Caco-2 (cell line): Measurements from ENCODE around the gene ZDBF2. TPM values are rescaled to one million over a fixed set of nuclear protein-coding genes. Genes with fewer than 3 reads are reported as not detected.
"Not testable (repeated sequence)": the region's sequence is repeated elsewhere in the genome, so short reads cannot be mapped to it uniquely, and the experiment has no call there.

Experiments
- BruUV-seq: library from RNA; stranded (reverse); fragments of 400-500 nt; replicated peaks from 2 replicates; lab custom pipeline; 2021; lab: Mats Ljungman, UMichigan
- CTCF ChIA-PET: fragments of 300-600 bp; sonication (Branson Sonifier 250); formaldehyde crosslinking; loops from one replicate; lab custom pipeline; 2022; ENCODE audit warnings: antibody characterized with exemption; lab: Charles Lee
- POLR2A ChIA-PET: fragments of 300-600 bp; sonication (Branson Sonifier 250); formaldehyde crosslinking; loops from one replicate; lab custom pipeline; 2022; ENCODE audit warnings: antibody characterized with exemption; lab: Charles Lee
- DNase-seq, 2 experiments: peaks; one replicate each; pipeline versions ENCODE4 v3.0.0 to v3.0.0-alpha.2; 2020 to 2022
- H3K27me3 ChIP-seq: replicated peaks from 2 replicates; pipeline ENCODE4 v1.6.0; 2011; ENCODE audit warnings: low read length; ENCODE audit not compliant: control insufficient read depth, insufficient read depth
- H3K36me3 ChIP-seq: 2 replicates; pipeline ENCODE4 v1.5.1; 2011; ENCODE audit warnings: low read length; ENCODE audit not compliant: control insufficient read depth, insufficient read depth
- H3K4me1 ChIP-seq: fragments of 250-450 bp; sonication (Bioruptor Pico); 2 replicates; pipeline ENCODE4 v1.5.1; 2020; ENCODE audit warnings: mild to moderate bottlenecking
- H3K4me3 ChIP-seq: 2 replicates; pipeline ENCODE4 v1.5.1; 2011; ENCODE audit warnings: low read depth, mild to moderate bottlenecking, control low read depth, low read length
- H3K9me3 ChIP-seq: fragments of 250-450 bp; sonication (Bioruptor Pico); 2 replicates; pipeline ENCODE4 v1.5.1; 2020; ENCODE audit warnings: mild to moderate bottlenecking, moderate library complexity
- H3K27ac Mint-ChIP-seq: one replicate; pipeline ENCODE4 v1.8.0; 2022; ENCODE audit warnings: mixed read lengths; ENCODE audit not compliant: unreplicated experiment
- H3K27me3 Mint-ChIP-seq: one replicate; pipeline ENCODE4 v1.8.0; 2022; ENCODE audit warnings: mixed read lengths; ENCODE audit not compliant: insufficient read depth, unreplicated experiment
- H3K36me3 Mint-ChIP-seq: one replicate; pipeline ENCODE4 v1.8.0; 2022; ENCODE audit warnings: mild to moderate bottlenecking, mixed read lengths; ENCODE audit not compliant: insufficient read depth, unreplicated experiment
- H3K4me1 Mint-ChIP-seq: one replicate; pipeline ENCODE4 v1.8.0; 2022; ENCODE audit warnings: low read depth, mixed read lengths; ENCODE audit not compliant: unreplicated experiment
- H3K4me3 Mint-ChIP-seq: one replicate; pipeline ENCODE4 v1.8.0; 2022; ENCODE audit warnings: mild to moderate bottlenecking, moderate library complexity, mixed read lengths; ENCODE audit not compliant: unreplicated experiment
- H3K9me3 Mint-ChIP-seq: one replicate; pipeline ENCODE4 v1.8.0; 2022; ENCODE audit warnings: mixed read lengths; ENCODE audit not compliant: unreplicated experiment
- intact Hi-C: fragments of 100-400 bp; cut with micrococcal nuclease; formaldehyde crosslinking; loops from one replicate; pipeline ENCODE4 v1.10.0; 2022; ENCODE audit not compliant: unreplicated experiment
- total RNA-seq: library from RNA; stranded (reverse); gene quantifications from 2 replicates; pipeline ENCODE4 v1.2.3, GENCODE V29; 2022
- TF ChIP-seq, protein P1 (sequence below), 2 experiments: fragments of 200-600 bp in 1 of 2; IDR thresholded peaks; 1 replicate in 1 of 2; 2 replicates in 1 of 2; pipeline versions ENCODE4 v1.5.1 to v1.8.0; 2011 to 2022; ENCODE audit warnings: antibody characterized with exemption in 1 of 2, control low read depth in 1 of 2, inconsistent platforms in 1 of 2, low read depth in 1 of 2, low read length in 1 of 2, mild to moderate bottlenecking in 1 of 2, moderate library complexity in 1 of 2; ENCODE audit not compliant: insufficient read depth in 1 of 2, severe bottlenecking in 1 of 2, unreplicated experiment in 1 of 2

The ZDBF2 gene
- total RNA-seq, 1 experiment from 2014 or later, result 6.5 TPM

DNA sequence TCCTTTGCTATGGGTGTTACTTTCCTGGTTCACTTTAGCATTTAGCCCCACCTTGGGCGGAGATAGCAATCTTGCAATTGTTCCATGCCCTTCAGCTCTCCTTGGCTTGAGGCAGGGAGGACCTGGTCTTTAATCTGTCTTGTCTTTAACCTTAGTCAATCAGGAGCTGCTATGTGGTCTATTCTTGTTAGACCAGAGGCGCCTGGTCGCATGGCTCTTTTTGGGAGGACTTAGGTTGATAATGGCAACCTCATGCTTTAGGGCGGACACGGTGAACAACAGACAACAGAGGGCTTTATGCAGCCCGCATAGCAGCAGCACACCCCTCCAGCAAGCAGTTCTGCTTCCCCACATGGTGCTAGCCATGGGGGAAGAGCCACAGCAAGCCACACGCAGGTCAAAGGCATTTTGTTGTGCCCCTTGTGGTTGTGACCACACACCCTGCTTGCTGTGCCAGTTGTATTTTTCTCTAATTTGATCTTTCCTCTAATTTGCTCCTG is 17.7 kb upstream of the ZDBF2 start:
- H3K27me3 ChIP-seq, result 0 out of 2 replicates have a peak, but pooled peaks cover 1% of the 10 kb centered on the region
- no peaks in the 10 kb centered on the region for H3K9me3 ChIP-seq
- intact Hi-C loops, result no loop called here
- peaks cover 26% of the 10 kb centered on the region for H3K27me3 Mint-ChIP-seq
- TF ChIP-seq, protein P1, sequence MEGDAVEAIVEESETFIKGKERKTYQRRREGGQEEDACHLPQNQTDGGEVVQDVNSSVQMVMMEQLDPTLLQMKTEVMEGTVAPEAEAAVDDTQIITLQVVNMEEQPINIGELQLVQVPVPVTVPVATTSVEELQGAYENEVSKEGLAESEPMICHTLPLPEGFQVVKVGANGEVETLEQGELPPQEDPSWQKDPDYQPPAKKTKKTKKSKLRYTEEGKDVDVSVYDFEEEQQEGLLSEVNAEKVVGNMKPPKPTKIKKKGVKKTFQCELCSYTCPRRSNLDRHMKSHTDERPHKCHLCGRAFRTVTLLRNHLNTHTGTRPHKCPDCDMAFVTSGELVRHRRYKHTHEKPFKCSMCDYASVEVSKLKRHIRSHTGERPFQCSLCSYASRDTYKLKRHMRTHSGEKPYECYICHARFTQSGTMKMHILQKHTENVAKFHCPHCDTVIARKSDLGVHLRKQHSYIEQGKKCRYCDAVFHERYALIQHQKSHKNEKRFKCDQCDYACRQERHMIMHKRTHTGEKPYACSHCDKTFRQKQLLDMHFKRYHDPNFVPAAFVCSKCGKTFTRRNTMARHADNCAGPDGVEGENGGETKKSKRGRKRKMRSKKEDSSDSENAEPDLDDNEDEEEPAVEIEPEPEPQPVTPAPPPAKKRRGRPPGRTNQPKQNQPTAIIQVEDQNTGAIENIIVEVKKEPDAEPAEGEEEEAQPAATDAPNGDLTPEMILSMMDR (IDR thresholded peaks at IDR 0.05; ENCODE audit: insufficient read depth in 1 of 2, low read depth in 1 of 2, low read length in 1 of 2, severe bottlenecking in 1 of 2, unreplicated experiment in 1 of 2), result no peak
- CTCF ChIA-PET, result interaction anchor here (0.6 kb wide), 1 partner anchor 300 kb away, joined by 3 read pairs; no protein-coding TSS in a partner anchor
- H3K9me3 Mint-ChIP-seq, result no peaks in the 10 kb centered on the region
- H3K4me1 ChIP-seq, result 0 out of 2 replicates have a peak, but pooled peaks cover 3% of the 10 kb centered on the region
- H3K4me3 Mint-ChIP-seq, result no peak overlapping the region
- no TSS peak for BruUV-seq
- no peak overlapping the region for H3K27ac Mint-ChIP-seq
- POLR2A ChIA-PET, result no interaction called here
- H3K36me3 ChIP-seq, result no peaks in the 10 kb centered on the region
- no peaks in the 10 kb centered on the region for H3K4me1 Mint-ChIP-seq
- no peaks in the 10 kb centered on the region for H3K36me3 Mint-ChIP-seq
- DNase-seq, result no peak
- H3K4me3 ChIP-seq, result no peak overlapping the region

DNA sequence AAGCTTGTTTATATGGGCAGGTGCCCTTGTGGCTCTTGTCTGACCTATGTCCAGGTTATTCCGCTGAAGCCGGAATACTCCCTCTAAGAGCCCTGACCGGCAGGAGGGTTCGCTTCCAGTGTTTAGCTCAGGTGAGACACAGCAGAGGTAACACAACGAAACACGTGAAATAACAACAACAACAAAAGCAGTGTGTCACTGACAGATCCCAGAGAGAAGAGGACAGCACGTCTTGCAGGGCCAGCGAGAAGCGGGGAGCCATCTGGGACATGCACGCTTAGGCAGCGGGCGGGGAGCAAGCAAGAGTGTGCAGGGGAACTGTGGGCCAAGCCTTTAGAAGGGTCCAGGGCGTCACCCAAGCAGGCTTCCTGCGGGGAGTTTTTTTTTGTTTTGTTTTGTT is 17.1 kb upstream of the ZDBF2 start:
- Mint-ChIP-seq H3K27me3 (peaks cover 28% of the 10 kb centered on the region), H3K9me3 (no peaks in the 10 kb centered on the region), H3K27ac (no peak overlapping the region)

DNA sequence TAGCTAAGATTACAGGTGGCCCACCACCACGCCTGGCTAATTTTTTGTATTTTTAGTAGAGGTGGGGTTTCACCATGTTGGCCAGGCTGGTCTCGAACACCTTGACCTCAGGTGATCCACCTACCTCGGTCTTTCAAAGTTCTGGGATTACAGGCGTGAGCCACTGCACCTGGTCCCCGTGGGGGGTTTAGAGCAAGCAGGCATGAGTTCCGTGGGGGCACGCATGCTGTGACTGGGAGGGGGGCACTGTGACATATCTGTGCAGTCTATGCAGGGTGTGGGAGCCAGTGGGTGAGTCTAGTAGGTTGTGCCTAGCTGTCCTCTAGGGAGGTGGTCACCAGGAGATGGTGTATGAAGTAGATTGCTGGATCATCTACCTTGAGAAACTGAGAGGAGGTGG is 16.6 kb upstream of the ZDBF2 start:
- H3K27ac Mint-ChIP-seq, result no peak overlapping the region

More for the DNA sequence above, 17.1 kb upstream of the ZDBF2 start:
- Histone ChIP-seq H3K4me1 (0 out of 2 replicates have a peak, but pooled peaks cover 3% of the 10 kb centered on the region), H3K4me3 (no peak overlapping the region), H3K9me3 (no peaks in the 10 kb centered on the region), H3K36me3 (no peaks in the 10 kb centered on the region), H3K27me3 (0 out of 2 replicates have a peak, but pooled peaks cover 1% of the 10 kb centered on the region)
- TF ChIP-seq, protein P1 (IDR thresholded peaks at IDR 0.05; ENCODE audit: insufficient read depth in 1 of 2, low read depth in 1 of 2, low read length in 1 of 2, severe bottlenecking in 1 of 2, unreplicated experiment in 1 of 2), result no peak
- POLR2A ChIA-PET, result no interaction called here
- intact Hi-C loops, result no loop called here
- no TSS peak for BruUV-seq
- no peaks in the 10 kb centered on the region for H3K4me1 Mint-ChIP-seq
- H3K36me3 Mint-ChIP-seq, result no peaks in the 10 kb centered on the region
- DNase-seq, result no peak
- CTCF ChIA-PET, result no interaction called here
- H3K4me3 Mint-ChIP-seq, result no peak overlapping the region

DNA sequence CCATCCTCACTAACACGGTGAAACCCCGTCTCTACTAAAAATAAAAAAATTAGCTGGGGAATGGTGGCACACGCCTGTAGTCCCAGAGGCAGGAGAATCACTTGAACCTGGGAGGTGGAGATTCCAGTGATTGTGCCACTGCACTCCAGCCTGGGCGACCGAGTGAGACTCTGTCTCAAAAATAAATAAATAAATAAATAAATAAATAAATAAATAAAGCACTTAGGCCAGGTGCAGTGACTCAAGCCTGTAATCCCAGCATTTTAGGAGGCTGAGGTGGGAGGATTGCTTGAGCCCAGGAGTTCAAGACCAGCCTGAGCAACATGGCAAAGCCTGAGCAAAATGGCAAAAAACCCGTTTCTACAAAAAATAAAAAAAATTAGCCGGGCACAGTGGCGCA is 15.8 kb upstream of the ZDBF2 start:
- intact Hi-C loops, H3K36me3 ChIP-seq, H3K4me1 Mint-ChIP-seq, H3K4me3 ChIP-seq, H3K9me3 Mint-ChIP-seq, H3K27ac Mint-ChIP-seq, BruUV-seq, H3K36me3 Mint-ChIP-seq, POLR2A ChIA-PET, H3K4me3 Mint-ChIP-seq, H3K4me1 ChIP-seq, DNase-seq, H3K27me3 ChIP-seq, CTCF ChIA-PET, H3K9me3 ChIP-seq: not testable (repeated sequence)
- peaks cover 29% of the 10 kb centered on the region for H3K27me3 Mint-ChIP-seq

More for the DNA sequence above, 16.6 kb upstream of the ZDBF2 start:
- peaks cover 25% of the 10 kb centered on the region for H3K27me3 Mint-ChIP-seq
- Histone ChIP-seq H3K9me3 (no peaks in the 10 kb centered on the region), H3K4me1 (0 out of 2 replicates have a peak, but pooled peaks cover 3% of the 10 kb centered on the region), H3K4me3 (no peak overlapping the region), H3K27me3 (0 out of 2 replicates have a peak, but pooled peaks cover 1% of the 10 kb centered on the region), H3K36me3 (no peaks in the 10 kb centered on the region)
- H3K4me3 Mint-ChIP-seq, result no peak overlapping the region
- H3K9me3 Mint-ChIP-seq, result no peaks in the 10 kb centered on the region
- H3K36me3 Mint-ChIP-seq, result no peaks in the 10 kb centered on the region
- TF ChIP-seq, protein P1 (IDR thresholded peaks at IDR 0.05; ENCODE audit: insufficient read depth in 1 of 2, low read depth in 1 of 2, low read length in 1 of 2, severe bottlenecking in 1 of 2, unreplicated experiment in 1 of 2), result no peak
- ChIA-PET POLR2A (no interaction called here), CTCF (no interaction called here)
- H3K4me1 Mint-ChIP-seq, result no peaks in the 10 kb centered on the region
- no peak for DNase-seq
- intact Hi-C loops, result no loop called here
- BruUV-seq, result no TSS peak
